Suppressor macrophage (primary cell): Measurements from ENCODE around the gene ADAMTS9.
A peak's percentile ranks its signal among the peaks of the same experiment; 100 is the strongest.
"Not testable (repeated sequence)": the region's sequence is repeated elsewhere in the genome, so short reads cannot be mapped to it uniquely, and the experiment has no call there.

Source experiments
- DNase-seq, 4 experiments: peaks; one replicate each; pipeline ENCODE4 v3.0.0-alpha.2; 2020 to 2022

The ADAMTS9 gene

DNA sequence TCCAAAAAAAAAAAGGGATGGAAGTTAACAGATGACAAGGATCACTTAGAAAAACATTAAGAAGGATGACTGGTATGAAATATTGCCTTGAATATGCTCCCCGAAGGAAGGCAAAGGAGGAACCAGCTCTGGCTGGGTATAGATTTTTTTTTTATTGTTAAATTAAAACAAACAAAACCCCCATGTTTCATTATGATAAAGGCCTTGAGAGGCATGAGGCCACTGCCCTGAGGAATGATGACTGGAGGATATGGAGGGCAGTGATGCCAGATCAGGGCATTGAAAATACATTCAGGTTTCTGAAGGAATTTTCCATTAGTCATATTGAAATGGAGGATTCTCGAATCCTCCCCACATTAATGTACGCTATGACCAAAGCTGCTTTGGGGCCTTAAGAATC is 120.9 kb downstream of the ADAMTS9 start:
- DNase-seq = no peak

- no peak for DNase-seq
These were observed 124.0 kb downstream of the ADAMTS9 start for GRCh38 chr3:64563751-64564150.

DNA sequence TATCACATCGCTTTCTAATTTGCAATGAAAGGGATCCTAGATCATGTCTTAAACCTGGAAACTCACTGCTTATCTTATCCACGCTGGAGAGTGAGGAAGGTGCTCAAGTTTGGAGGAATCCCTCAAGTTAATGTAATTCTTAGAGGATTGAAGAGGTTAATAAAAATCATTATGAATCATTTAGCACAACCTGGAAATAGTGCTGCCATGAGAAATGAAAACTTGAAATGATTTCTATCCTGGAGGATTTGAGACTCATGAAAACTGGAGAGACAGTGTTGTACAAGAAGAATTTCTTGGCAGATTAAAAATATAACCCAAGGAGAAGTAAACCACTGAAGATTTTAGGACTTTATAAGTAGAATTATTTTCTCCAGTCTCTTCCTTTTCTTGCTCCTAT is 125.9 kb downstream of the ADAMTS9 start:
- no peak for DNase-seq

GRCh38 chr3:64561325-64561843 is 126.4 kb downstream of the ADAMTS9 start:
- DNase-seq = no peak

- no peak for DNase-seq
These were observed 127.0 kb downstream of the ADAMTS9 start for GRCh38 chr3:64560791-64561190.

- DNase-seq = no peak
These were observed 128.2 kb downstream of the ADAMTS9 start for GRCh38 chr3:64559588-64559987.

- no peak for DNase-seq
These were observed 131.8 kb downstream of the ADAMTS9 start for GRCh38 chr3:64556046-64556445.

GRCh38 chr3:64555351-64555750 is 132.4 kb downstream of the ADAMTS9 start:
- no peak for DNase-seq

DNA sequence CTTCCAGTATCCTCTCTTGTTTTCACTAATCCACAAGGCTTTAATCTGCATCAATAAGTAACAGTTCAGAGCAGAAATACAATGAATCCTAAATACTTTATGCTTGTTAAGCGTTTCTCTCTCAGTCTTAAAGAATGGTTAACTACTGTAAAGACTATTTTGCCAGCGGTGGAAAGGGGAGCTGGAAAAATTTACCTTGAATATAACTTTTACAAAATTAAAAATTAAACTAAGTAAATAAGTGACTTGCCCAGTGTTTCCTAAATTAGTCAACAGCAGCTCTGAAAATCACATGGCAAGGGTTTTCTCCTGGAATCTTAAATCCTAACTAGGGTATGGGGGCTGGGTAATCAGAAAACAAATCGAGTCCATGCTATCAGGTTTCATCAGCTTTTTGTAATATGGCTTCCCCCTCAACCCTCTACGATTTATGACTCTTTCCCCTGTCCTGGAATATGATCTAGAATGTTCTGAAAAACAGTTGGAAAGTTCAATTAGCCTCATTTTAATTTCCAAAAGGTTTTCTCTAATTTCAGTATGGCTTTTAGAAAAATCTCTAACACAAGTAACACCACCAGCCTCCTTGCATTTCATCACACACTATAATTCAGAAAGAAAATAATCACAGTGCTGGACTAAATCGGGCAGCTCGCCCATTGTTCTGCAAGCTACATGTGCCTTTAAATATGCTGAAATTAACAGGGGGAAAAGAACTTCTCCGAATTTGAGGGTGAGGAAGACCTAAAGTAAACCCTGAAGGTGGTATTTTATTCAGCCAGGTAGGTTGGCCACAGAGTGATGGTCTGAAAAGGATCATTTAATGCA is 133.5 kb downstream of the ADAMTS9 start:
- no peak for DNase-seq

DNA sequence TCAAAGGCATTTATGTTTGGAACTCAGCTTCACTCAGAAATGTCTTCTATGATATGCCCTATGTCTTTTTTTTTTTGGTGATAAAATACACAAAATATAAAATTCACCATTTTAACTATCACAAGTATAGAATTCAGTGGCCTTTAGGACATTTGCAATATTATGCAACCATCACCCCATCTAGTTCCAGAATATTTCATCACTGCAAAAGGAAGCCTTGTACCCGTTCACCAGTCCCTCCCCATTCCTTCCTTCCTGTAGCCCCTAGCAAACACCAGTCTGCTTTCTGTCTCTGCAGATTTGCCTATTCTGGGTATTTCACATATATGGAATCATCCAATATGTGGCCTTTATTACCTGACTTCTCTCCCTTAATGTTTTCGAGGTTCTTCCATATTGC is 134.8 kb downstream of the ADAMTS9 start:
- no peak for DNase-seq

- DNase-seq = no peak
These were observed 135.6 kb downstream of the ADAMTS9 start for GRCh38 chr3:64552160-64552559.

DNA sequence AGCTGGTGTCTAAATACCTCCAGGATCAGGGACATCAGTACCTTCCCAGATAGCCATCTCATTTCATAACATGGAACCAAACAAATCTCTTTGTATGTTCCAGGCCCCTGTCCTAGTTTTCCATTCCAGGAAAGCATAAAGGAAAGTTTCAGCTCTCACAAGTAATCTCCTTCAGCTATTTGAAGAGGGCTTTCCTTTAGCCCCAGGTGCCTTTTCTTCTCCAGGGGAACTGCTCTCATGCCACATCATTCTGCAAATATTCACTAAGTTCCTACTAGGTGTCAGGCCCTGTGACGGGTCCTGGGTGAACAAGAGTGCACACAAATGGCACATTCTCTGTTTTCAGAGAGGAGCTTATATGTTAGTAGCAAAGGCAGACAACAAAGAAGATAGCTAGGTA is 136.1 kb downstream of the ADAMTS9 start:
- no peak for DNase-seq

GRCh38 chr3:64550745-64551144 is 137.1 kb downstream of the ADAMTS9 start:
- DNase-seq = no peak

DNA sequence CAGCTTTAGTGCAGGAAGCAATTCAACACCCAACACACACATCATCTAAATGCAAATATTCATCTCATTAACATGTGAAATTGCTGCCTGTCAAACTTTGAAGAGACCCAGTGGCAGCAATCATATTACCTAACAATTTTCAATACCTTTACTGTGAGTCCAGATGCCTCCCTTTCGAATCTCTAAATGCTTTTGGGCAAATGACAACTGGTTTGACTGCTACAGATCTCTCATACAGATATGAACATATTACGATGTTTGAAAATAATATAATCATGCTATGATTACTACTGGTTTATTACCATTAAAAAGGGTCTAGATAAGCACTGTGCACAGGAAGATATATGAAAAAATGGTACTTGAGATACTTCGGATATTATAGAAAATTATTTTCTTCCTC is 137.9 kb downstream of the ADAMTS9 start:
- DNase-seq = no peak

DNA sequence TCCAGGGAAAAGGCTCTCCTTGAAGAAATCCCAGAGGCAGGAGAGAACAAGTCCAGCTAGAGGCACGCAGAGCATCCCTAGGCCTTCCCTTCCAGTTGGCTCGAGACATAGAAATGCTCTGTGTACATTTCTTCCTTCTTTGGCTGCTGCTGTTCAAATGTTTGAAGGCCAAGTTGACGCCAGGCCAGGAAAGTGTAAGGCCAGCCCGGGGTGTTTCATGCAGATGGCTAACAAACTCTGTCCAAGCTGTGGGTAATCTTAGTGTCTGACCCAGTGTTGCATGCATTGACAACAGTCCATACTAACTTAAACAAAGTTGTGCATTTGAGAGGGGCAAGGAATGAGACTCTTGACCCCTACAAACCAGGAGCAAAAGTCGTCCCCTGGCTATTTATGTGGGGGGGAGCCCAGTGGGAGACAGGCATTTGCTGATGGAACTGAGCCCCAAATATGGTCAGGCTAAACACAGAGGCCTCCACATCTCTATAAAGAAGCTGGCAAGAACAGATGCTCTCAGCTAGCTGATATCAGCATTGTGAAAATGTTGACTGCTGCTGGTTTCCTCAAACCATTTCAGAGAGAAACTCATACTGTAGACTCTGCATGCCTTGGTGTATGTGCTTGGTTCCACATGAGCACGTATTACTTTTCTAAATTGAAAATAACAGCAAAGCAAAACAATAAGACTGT is 139.5 kb downstream of the ADAMTS9 start:
- DNase-seq = no peak

DNA sequence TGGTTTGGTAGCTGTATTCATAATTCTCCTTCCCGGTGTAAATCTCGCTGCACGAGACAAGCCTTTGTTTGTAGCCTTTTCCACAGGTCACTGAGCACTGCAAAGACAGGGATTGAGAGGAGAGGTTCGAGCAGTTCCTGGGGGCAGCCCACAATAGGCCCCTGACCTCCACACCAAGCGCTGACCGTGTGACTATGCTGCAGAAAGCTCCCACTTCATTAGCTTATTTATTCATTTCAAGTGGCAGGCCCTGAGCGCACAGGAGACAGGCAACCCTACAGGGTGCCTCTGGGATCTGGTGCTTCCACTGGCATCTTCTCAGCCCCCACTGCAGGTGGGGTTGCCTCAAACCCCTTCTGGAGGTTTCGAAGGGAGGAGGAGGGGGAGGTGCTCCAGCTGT is 140.9 kb downstream of the ADAMTS9 start:
- DNase-seq = no peak

DNA sequence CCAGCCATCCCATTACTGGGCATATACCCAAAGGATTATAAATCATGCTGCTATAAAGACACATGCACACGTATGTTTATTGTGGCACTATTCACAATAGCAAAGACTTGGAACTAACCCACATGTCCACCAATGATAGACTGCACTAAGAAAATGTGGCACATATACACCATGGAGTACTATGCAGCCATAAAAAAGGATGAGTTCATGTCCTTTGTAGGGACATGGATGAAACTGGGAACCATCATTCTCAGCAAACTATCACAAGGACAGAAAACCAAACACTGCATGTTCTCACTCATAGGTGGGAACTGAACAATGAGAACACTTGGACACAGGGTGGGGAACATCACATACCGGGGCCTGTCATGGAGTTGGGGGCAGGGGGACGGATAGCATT is 142.6 kb downstream of the ADAMTS9 start:
- DNase-seq = not testable (repeated sequence)

DNA sequence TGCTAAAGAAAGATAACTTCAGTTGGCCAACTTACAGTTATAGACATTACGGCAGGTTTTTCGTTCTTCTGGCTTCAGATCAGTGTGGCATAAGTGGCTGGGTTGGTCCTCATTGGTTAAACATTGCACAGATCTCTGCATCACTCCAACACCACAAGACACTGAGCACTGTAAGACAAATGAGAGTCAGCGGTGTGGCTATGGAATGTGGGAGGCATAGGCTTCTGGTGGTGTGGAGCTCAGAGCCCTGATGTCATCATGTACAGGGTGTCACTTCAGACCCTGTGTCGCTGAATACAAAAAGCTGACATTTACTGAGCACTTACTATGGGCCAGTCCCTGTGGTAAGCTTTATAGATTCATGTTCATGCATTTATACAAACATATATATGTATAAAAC is 146.0 kb downstream of the ADAMTS9 start:
- DNase-seq = no peak

DNA sequence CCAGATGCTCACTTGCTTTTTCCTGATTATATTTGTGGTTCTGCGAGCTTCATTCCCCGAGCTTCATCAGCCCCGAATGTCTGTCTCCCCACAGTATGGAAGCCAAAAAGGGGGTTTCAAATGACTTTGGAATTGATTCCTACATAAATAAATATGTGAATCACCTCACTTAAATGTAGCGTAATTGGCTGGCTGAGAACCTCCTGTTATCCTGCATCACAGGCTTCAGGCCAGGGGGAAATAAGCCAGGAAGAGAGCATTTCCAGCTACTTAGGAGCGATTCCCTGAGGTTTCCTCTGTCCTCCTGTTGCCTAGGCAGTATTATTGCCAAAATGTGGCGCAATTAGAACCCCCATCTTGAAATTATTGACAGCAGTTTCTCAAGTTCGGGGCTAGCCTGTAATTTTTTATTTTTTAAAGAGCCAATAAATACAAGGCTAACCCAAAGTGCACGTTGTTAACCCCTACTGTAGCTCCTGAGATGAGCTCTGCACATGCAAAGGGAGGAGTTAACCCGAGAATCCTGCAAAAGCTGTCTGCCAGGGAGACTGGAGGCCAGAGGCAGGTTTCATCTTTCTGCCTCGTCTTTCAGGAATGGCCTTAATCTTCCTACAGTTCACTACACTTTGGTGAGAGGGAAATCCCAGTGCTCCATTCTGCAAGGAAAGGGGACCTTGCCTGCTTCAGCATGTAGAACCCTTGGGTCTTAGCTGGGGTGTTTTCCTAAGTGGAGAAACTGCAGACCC is 148.2 kb downstream of the ADAMTS9 start:
- DNase-seq = no peak

DNA sequence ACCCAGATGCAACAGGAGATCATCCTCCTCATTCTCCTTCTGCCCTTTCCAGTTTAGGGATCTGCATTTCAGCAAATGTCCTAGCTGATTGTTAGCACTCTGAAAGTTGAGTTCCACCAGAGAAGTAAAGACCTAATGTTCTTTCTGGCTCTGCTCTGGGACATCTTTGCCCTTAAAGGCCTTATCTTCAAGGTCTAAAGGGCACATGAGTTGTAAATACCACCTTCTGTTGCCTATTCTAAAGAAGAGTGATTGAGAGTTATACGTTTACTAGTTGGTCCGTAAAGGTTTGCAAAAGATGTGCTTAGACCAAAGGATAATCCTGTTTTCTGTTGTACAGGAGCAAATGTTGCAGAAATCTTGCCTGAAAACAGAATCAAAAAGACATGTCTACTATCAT is 151.6 kb downstream of the ADAMTS9 start:
- no peak for DNase-seq

DNA sequence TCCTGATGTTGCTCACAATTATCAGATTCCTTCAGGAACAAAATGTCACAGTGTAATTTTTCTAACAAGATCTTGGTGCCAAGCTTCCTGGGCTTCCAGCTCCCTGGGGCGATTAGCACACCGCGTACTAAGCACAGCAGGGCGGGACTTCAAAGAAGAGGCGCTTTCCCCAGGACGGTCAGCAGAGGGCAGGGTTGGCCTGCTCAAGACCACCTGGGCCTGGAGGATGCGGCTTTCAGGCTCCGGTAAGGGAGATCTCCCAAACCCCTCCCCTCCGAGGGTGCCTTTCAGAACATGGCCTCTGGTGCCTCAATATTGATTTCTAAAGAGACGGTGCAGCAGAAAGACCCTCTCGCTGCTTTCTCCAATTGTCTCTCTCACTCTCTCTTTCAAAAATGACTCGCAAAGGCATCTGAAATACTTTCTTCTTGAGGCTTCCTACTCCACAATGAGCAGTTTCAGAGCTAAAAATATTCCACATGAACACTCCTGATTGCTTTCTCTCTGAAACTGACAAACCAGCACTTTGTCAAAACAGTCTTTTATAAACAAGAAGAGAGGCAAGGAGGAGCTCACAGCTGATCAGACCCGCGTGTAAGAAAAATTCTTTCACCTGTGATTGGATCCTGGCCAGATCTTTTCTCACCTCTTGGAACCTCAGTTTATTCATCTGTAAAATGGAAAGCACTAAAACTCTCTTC is 154.0 kb downstream of the ADAMTS9 start:
- DNase-seq = peak; percentile 19 to 47 (median 23)

DNA sequence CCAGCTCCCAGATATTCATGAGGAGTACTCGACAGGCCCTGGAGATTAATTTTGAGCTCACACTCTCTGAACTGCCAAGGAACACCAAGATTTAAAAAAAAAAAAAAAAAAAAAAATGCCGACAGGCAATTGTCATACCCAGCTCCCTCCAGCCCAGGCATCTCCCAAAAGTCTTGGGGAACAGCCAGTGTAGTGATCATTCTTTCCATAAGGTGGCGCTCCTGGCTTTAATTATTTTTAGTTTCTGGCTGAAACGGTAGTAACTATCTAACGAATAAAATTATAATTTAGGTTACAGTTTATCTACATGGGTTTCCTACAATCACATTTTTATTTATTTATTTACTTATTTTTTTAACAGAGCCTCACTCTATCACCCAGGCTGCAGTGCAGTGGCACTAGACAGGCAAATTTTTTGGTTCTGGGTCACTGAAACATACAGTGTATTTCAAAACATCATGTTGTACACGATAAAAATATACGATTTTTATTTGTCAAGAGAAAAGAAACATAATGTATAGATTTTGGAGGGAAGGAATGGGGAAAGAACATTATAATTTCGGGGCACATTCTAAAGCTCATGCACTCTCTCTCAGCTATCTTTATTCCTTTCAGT is 157.3 kb downstream of the ADAMTS9 start:
- peak; percentile 13 to 41 (median 27) for DNase-seq
